ENCODE data around the gene CCDC91.

Gene CCDC91

GRCh38 chr12:28574746-28575592 lies 384.7 kb downstream of the CCDC91 start:
- in situ Hi-C loops (cut with MboI; ENCODE audit: low sequenced_read_pairs): no loop called here

- in situ Hi-C loops (cut with MboI; ENCODE audit: low sequenced_read_pairs): no loop called here
These were observed 385.4 kb downstream of the CCDC91 start for GRCh38 chr12:28575593-28576205.

- in situ Hi-C loops (cut with MboI; ENCODE audit: low sequenced_read_pairs): no loop called here
These were observed 388.1 kb downstream of the CCDC91 start for GRCh38 chr12:28578361-28578760.

GRCh38 chr12:28578833-28579252 lies 388.6 kb downstream of the CCDC91 start:
- in situ Hi-C loops (cut with MboI; ENCODE audit: low sequenced_read_pairs): no loop called here

- in situ Hi-C loops (cut with MboI; ENCODE audit: low sequenced_read_pairs): no loop called here
These were observed 392.6 kb downstream of the CCDC91 start for GRCh38 chr12:28582672-28583376.

- in situ Hi-C loops (cut with MboI; ENCODE audit: low sequenced_read_pairs): no loop called here
These were observed 393.5 kb downstream of the CCDC91 start for GRCh38 chr12:28583701-28584261.

GRCh38 chr12:28585146-28585545 lies 394.9 kb downstream of the CCDC91 start:
- in situ Hi-C loops (cut with MboI; ENCODE audit: low sequenced_read_pairs): no loop called here

GRCh38 chr12:28586481-28586880 lies 396.2 kb downstream of the CCDC91 start:
- in situ Hi-C loops (cut with MboI; ENCODE audit: low sequenced_read_pairs): no loop called here

- in situ Hi-C loops (cut with MboI; ENCODE audit: low sequenced_read_pairs): no loop called here
These were observed 401.6 kb downstream of the CCDC91 start for GRCh38 chr12:28591831-28592230.

All from HL-60/S4 treated with phorbol 12-myristate 13-acetate at 8.2 ng/mL for 4 days and 3 days (cell line).